HG03097 (cell line): ENCODE data around the gene EMILIN2.
"Not testable (repeated sequence)": the region's sequence is repeated elsewhere in the genome, so short reads cannot be mapped to it uniquely, and the experiment has no call there.

Experiments used
- ATAC-seq: cut with Tn5 transposase; IDR thresholded peaks from one replicate; pipeline ENCODE4 v1.9.1; 2021; ENCODE audit not compliant: unreplicated experiment, low FRiP score

The EMILIN2 gene

GRCh38 chr18:2843146-2843545, 3.7 kb upstream of the EMILIN2 start:
- ATAC-seq, result no peak

GRCh38 chr18:2845172-2845571, 1.6 kb upstream of the EMILIN2 start:
- ATAC-seq, result no peak

GRCh38 chr18:2847317-2848246, 776 bp downstream of the EMILIN2 start:
- ATAC-seq, result no peak

- no peak for ATAC-seq
Observed at GRCh38 chr18:2848247-2849246, 1.7 kb downstream of the EMILIN2 start.

- ATAC-seq, result no peak
Observed at GRCh38 chr18:2850816-2851215, 4.0 kb downstream of the EMILIN2 start.

GRCh38 chr18:2851771-2852170, 5.0 kb downstream of the EMILIN2 start:
- no peak for ATAC-seq

GRCh38 chr18:2852460-2852859, 5.7 kb downstream of the EMILIN2 start:
- ATAC-seq, result not testable (repeated sequence)

- ATAC-seq, result no peak
Observed at GRCh38 chr18:2853173-2853925, 6.5 kb downstream of the EMILIN2 start.

- no peak for ATAC-seq
Observed at GRCh38 chr18:2853926-2854664, 7.3 kb downstream of the EMILIN2 start.

GRCh38 chr18:2854875-2855274, 8.1 kb downstream of the EMILIN2 start:
- ATAC-seq, result no peak

GRCh38 chr18:2855560-2856350, 8.9 kb downstream of the EMILIN2 start:
- no peak for ATAC-seq

- no peak for ATAC-seq
Observed at GRCh38 chr18:2856547-2857170, 9.9 kb downstream of the EMILIN2 start.

GRCh38 chr18:2857491-2858131, 10.8 kb downstream of the EMILIN2 start:
- no peak for ATAC-seq

- ATAC-seq, result not testable (repeated sequence)
Observed at GRCh38 chr18:2860397-2860796, 13.6 kb downstream of the EMILIN2 start.

- ATAC-seq, result not testable (repeated sequence)
Observed at GRCh38 chr18:2863997-2864396, 17.2 kb downstream of the EMILIN2 start.

- not testable (repeated sequence) for ATAC-seq
Observed at GRCh38 chr18:2866465-2866864, 19.7 kb downstream of the EMILIN2 start.

- ATAC-seq, result no peak
Observed at GRCh38 chr18:2869207-2869606, 22.4 kb downstream of the EMILIN2 start.

GRCh38 chr18:2871111-2871720, 24.4 kb downstream of the EMILIN2 start:
- ATAC-seq, result no peak
